OCI-LY1 (cell line): ENCODE results near the gene CACNA2D3.

Experiments
- CTCF ChIP-seq: fragments of 200-600 bp; sonication (generic), shearing (Covaris generic); IDR thresholded peaks from 2 replicates; pipeline ENCODE4 v1.5.1; 2017; ENCODE audit warnings: mild to moderate bottlenecking, antibody characterized with exemption, low read length, moderate library complexity, mixed read lengths
- EZH2 ChIP-seq: fragments of 200-600 bp; sonication (generic), shearing (Covaris generic); IDR thresholded peaks from 2 replicates; pipeline ENCODE4 v1.8.0; 2017; ENCODE audit warnings: borderline replicate concordance, mixed run types, mild to moderate bottlenecking, antibody characterized with exemption, low read length, moderate library complexity, mixed read lengths

GRCh38 chr3:54647721-54648120, 525.4 kb downstream of the CACNA2D3 start:
- no peak for TF ChIP-seq CTCF
- TF ChIP-seq EZH2, result no peak
